Kidney (tissue), 14 donors: Measurements from ENCODE around the gene CTNND2. TPM values are rescaled to one million over a fixed set of nuclear protein-coding genes. Genes with fewer than 3 reads are reported as not detected.

Experiments used
- DNase-seq, 5 donors: peaks; one replicate each; pipeline ENCODE4 v3.0.0-alpha.2; 2013 to 2020
- FAIRE-seq: peaks from 2 replicates; lab custom pipeline; 2012; peaks lifted over from hg19 to GRCh38; lab: Jason Lieb, UNC
- H3K27ac ChIP-seq, 2 donors: one replicate each; pipeline ENCODE4 v1.7.0; 2013; ENCODE audit warnings: low read depth in 2 of 2, low read length in 2 of 2, inconsistent platforms in 1 of 2
- H3K27me3 ChIP-seq: one replicate; pipeline ENCODE4 v1.7.1; 2013; ENCODE audit warnings: low read length, inconsistent platforms; ENCODE audit not compliant: control insufficient read depth, insufficient read depth
- H3K36me3 ChIP-seq, 3 donors: one replicate each; pipeline versions ENCODE4 v1.7.0 to v1.7.1; 2013; ENCODE audit warnings: low read length in 3 of 3, control low read depth in 1 of 3, inconsistent platforms in 1 of 3; ENCODE audit not compliant: insufficient read depth in 3 of 3, control insufficient read depth in 2 of 3
- H3K4me1 ChIP-seq, 3 donors: one replicate each; pipeline versions ENCODE4 v1.7.0 to v1.7.1; 2013; ENCODE audit warnings: low read length in 3 of 3, inconsistent platforms in 1 of 3, low read depth in 1 of 3; ENCODE audit not compliant: control insufficient read depth in 2 of 3, insufficient read depth in 2 of 3
- H3K4me3 ChIP-seq, 3 donors: one replicate each; pipeline versions ENCODE4 v1.7.0 to v1.8.1; 2013; ENCODE audit warnings: low read length in 3 of 3, control low read depth in 1 of 3, inconsistent platforms in 1 of 3
- H3K9ac ChIP-seq, 3 donors: one replicate each; pipeline versions ENCODE4 v1.7.0 to v1.7.1; 2013; ENCODE audit warnings: low read length in 3 of 3, control low read depth in 1 of 3, inconsistent platforms in 1 of 3
- H3K9me3 ChIP-seq, 3 donors: one replicate each; pipeline versions ENCODE4 v1.7.0 to v1.7.1; 2013; ENCODE audit warnings: low read length in 3 of 3, control low read depth in 1 of 3, inconsistent platforms in 1 of 3; ENCODE audit not compliant: control insufficient read depth in 2 of 3, insufficient read depth in 1 of 3
- CTCF ChIP-seq: IDR thresholded peaks from 3 replicates; pipeline ENCODE4 v1.5.1; 2012; ENCODE audit warnings: mild to moderate bottlenecking, moderate library complexity, borderline replicate concordance; ENCODE audit not compliant: insufficient read depth; ENCODE audit errors: extremely low read depth
- intact Hi-C: fragments of 100-400 bp; cut with DNase I; formaldehyde crosslinking; loops from one replicate; pipeline ENCODE4 v1.11.1; 2022
- polyA plus RNA-seq: library from polyadenylated mRNA; stranded (reverse); fragments of 350-450 nt; fragmentation: Illumina TruSeq; extraction: RNeasy Lipid Tissue Mini Kit (QIAGEN cat#74804); gene quantifications from one replicate; pipeline ENCODE4 v1.2.3, GENCODE V29; 2014; ENCODE audit warnings: low read depth, low replicate concordance; ENCODE audit not compliant: insufficient read depth
- total RNA-seq: library from RNA; stranded (reverse); fragmentation: NEBNext Ultra II Directional; extraction: Animal tissue kit (Norgen Biotek cat#: 25700); gene quantifications from one replicate; pipeline ENCODE4 v1.2.1, GENCODE V29; 2021
- donor health status: control.
- donor health status: control.
- donor health status: control.
- donor health status: control.
- donor health status: control.
- donor health status: DM: yes; HTN: yes; CAD: no.
- donor health status: Normal renal cell carcinoma (clear cell type).

The CTNND2 gene
- total and polyA plus RNA-seq, 2 donors from 2014 or later: 0.15 to 0.79 TPM

GRCh38 chr5:11387382-11387781, 516.9 kb downstream of the CTNND2 start:
- Histone ChIP-seq H3K9me3 (no peaks in the 10 kb centered on the region), H3K9ac (no peak overlapping the region), H3K4me3 (no peak overlapping the region), H3K27ac (no peak overlapping the region), H3K36me3 (no peaks in the 10 kb centered on the region), H3K4me1 (peaks cover 0 to 4% (median 0%) of the 10 kb centered on the region in 3 donors), H3K27me3 (peaks cover 7% of the 10 kb centered on the region)
- DNase-seq (no peak), FAIRE-seq (no peak)
- intact Hi-C loops: no loop called here
- TF ChIP-seq CTCF: no peak

- DNase-seq (no peak), FAIRE-seq (no peak)
- peaks cover 7% of the 10 kb centered on the region for H3K27me3 ChIP-seq
- no peak overlapping the region for H3K27ac ChIP-seq
- no peaks in the 10 kb centered on the region for H3K36me3 ChIP-seq
- H3K4me1 ChIP-seq: peaks cover 0 to 4% (median 0%) of the 10 kb centered on the region in 3 donors
- intact Hi-C loops: no loop called here
- no peaks in the 10 kb centered on the region for H3K9me3 ChIP-seq
- H3K4me3 ChIP-seq: no peak overlapping the region
- TF ChIP-seq CTCF: no peak
- H3K9ac ChIP-seq: no peak overlapping the region
Measured at GRCh38 chr5:11386398-11386797, 517.8 kb downstream of the CTNND2 start.

GRCh38 chr5:11385901-11386293, 518.3 kb downstream of the CTNND2 start:
- Histone ChIP-seq H3K4me3 (no peak overlapping the region), H3K36me3 (no peaks in the 10 kb centered on the region), H3K9me3 (no peaks in the 10 kb centered on the region), H3K4me1 (peaks cover 0 to 4% (median 0%) of the 10 kb centered on the region in 3 donors), H3K27me3 (peaks cover 7% of the 10 kb centered on the region), H3K9ac (no peak overlapping the region), H3K27ac (no peak overlapping the region)
- DNase-seq (peak in 2 of 5 donors; percentile 2 to 5), FAIRE-seq (no peak)
- TF ChIP-seq CTCF: no peak
- intact Hi-C loops: no loop called here
